Adrenal gland (tissue), 5 donors: ENCODE results near the gene DNAAF2.

Source experiments
- POLR2A ChIP-seq, 2 donors: fragments of 450-650 bp; IDR thresholded peaks; one replicate each; pipeline ENCODE4 v1.6.1; 2017; ENCODE audit warnings: antibody characterized with exemption in 2 of 2, mild to moderate bottlenecking in 2 of 2, moderate library complexity in 1 of 2
- TF ChIP-seq, protein P1 (sequence below), 6 experiments: fragments of 450-650 bp in 4 of 6; fragments of 200-600 bp in 2 of 6; sonication (generic) in 1 of 6; IDR thresholded peaks; 1 replicate in 5 of 6; 2 replicates in 1 of 6; pipeline versions ENCODE4 v1.5.1 to v1.8.0; 2016 to 2021; ENCODE audit warnings: antibody characterized with exemption in 6 of 6, mild to moderate bottlenecking in 2 of 6, moderate library complexity in 1 of 6
- donor health status: DM: no; HTN: no; CAD: no.

DNA sequence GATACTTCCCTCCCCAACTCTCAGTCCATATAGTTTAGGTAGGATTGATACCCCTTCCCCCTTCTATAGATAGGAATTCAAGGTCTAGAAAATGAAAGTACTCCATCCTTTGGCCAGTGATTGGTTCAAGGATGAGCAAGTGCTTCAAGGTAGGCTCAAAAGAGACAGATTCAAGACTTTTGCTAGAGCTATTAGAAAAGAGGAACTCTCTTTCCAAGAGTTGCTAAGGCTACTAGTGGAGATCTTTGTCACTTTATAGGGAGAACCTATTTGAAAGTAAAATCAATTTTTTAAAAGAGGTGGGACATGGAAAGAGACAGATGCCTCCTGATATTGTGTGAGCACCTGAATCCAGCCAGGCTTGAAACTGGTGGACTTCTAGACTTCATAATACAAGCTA lies 35.4 kb upstream of the DNAAF2 start:
- TF ChIP-seq POLR2A (IDR thresholded peaks at IDR 0.05) = no peak
- TF ChIP-seq, protein P1, sequence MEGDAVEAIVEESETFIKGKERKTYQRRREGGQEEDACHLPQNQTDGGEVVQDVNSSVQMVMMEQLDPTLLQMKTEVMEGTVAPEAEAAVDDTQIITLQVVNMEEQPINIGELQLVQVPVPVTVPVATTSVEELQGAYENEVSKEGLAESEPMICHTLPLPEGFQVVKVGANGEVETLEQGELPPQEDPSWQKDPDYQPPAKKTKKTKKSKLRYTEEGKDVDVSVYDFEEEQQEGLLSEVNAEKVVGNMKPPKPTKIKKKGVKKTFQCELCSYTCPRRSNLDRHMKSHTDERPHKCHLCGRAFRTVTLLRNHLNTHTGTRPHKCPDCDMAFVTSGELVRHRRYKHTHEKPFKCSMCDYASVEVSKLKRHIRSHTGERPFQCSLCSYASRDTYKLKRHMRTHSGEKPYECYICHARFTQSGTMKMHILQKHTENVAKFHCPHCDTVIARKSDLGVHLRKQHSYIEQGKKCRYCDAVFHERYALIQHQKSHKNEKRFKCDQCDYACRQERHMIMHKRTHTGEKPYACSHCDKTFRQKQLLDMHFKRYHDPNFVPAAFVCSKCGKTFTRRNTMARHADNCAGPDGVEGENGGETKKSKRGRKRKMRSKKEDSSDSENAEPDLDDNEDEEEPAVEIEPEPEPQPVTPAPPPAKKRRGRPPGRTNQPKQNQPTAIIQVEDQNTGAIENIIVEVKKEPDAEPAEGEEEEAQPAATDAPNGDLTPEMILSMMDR (IDR thresholded peaks at IDR 0.05) = no peak
